HepG2 (cell line): ENCODE results near the gene ANXA2. TPM values are rescaled to one million over a fixed set of nuclear protein-coding genes. Genes with fewer than 3 reads are reported as not detected.

ENCODE experiments used
- ARHGAP35 ChIP-seq: sonication (generic); formaldehyde crosslinking; IDR thresholded peaks from 2 replicates; pipeline ENCODE4 v1.9.0; 2022; ENCODE audit warnings: mild to moderate bottlenecking, inconsistent platforms, moderate library complexity, missing genetic modification reagents, borderline replicate concordance
- CBX1 ChIP-seq: IDR thresholded peaks from one replicate; pipeline ENCODE4 v1.6.1; 2016; ENCODE audit warnings: antibody characterized with exemption, low read depth
- CCAR2 ChIP-seq: fragments of 200-400 bp; formaldehyde crosslinking; optimal IDR thresholded peaks from 2 replicates; pipeline ENCODE3; 2018; ENCODE audit warnings: low read depth, mild to moderate bottlenecking, low read length, moderate library complexity
- EED ChIP-seq: sonication (generic); formaldehyde crosslinking; IDR thresholded peaks from 2 replicates; pipeline ENCODE4 v1.5.0; 2020; ENCODE audit warnings: mild to moderate bottlenecking, missing genetic modification reagents
- GLI4 ChIP-seq: sonication (generic); formaldehyde crosslinking; IDR thresholded peaks from 2 replicates; pipeline ENCODE4 v1.5.1; 2020; ENCODE audit warnings: missing genetic modification reagents, mild to moderate bottlenecking, moderate library complexity, borderline replicate concordance
- KLF6 ChIP-seq: IDR thresholded peaks from 2 replicates; pipeline ENCODE4 v1.8.0; 2016; ENCODE audit warnings: missing biosample characterization, missing genetic modification reagents
- MED13 ChIP-seq: sonication (generic); formaldehyde crosslinking; IDR thresholded peaks from 2 replicates; pipeline ENCODE4 v1.5.0; 2020; ENCODE audit warnings: missing genetic modification reagents
- NCOA2 ChIP-seq: sonication (generic); formaldehyde crosslinking; IDR thresholded peaks from 2 replicates; pipeline ENCODE4 v1.8.0; 2022; ENCODE audit warnings: inconsistent platforms
- RXRA ChIP-seq: sonication (generic); formaldehyde crosslinking; IDR thresholded peaks from 2 replicates; pipeline ENCODE4 v1.5.1; 2020; ENCODE audit warnings: missing genetic modification reagents
- SMAD9 ChIP-seq: sonication (generic); formaldehyde crosslinking; IDR thresholded peaks from 2 replicates; pipeline ENCODE4 v1.5.1; 2020; ENCODE audit warnings: mild to moderate bottlenecking, missing genetic modification reagents
- THAP11 ChIP-seq: IDR thresholded peaks from 2 replicates; pipeline ENCODE4 v1.6.1; 2016; ENCODE audit warnings: missing biosample characterization, missing genetic modification reagents
- U2AF1 ChIP-seq: fragments of 200-400 bp; formaldehyde crosslinking; optimal IDR thresholded peaks from 2 replicates; pipeline ENCODE3; 2017; ENCODE audit warnings: mild to moderate bottlenecking, low read depth, low read length
- ZBTB21 ChIP-seq: sonication (generic); formaldehyde crosslinking; IDR thresholded peaks from 2 replicates; pipeline ENCODE4 v1.4.0; 2020; ENCODE audit warnings: missing genetic modification reagents
- ZFP62 ChIP-seq: sonication (generic); formaldehyde crosslinking; IDR thresholded peaks from 2 replicates; pipeline ENCODE4 v1.4.0; 2020; ENCODE audit warnings: missing genetic modification reagents
- ZNF136 ChIP-seq: sonication (generic); formaldehyde crosslinking; IDR thresholded peaks from 2 replicates; pipeline ENCODE4 v1.8.1; 2022; ENCODE audit warnings: low read depth, mild to moderate bottlenecking, moderate library complexity, missing genetic modification reagents
- ZNF230 ChIP-seq: sonication (generic); formaldehyde crosslinking; IDR thresholded peaks from 2 replicates; pipeline ENCODE4 v1.4.0; 2020; ENCODE audit warnings: mild to moderate bottlenecking, missing genetic modification reagents
- ZNF256 ChIP-seq: sonication (generic); formaldehyde crosslinking; conservative IDR thresholded peaks from 2 replicates; pipeline ENCODE4 v1.4.0; 2020; ENCODE audit warnings: missing genetic modification reagents
- ZNF263 ChIP-seq: sonication (generic); formaldehyde crosslinking; IDR thresholded peaks from 2 replicates; pipeline ENCODE4 v1.4.0; 2020; ENCODE audit warnings: missing genetic modification reagents
- ZNF326 ChIP-seq: sonication (generic); formaldehyde crosslinking; IDR thresholded peaks from 2 replicates; pipeline ENCODE4 v1.4.0; 2020; ENCODE audit warnings: missing genetic modification reagents, borderline replicate concordance
- ZNF329 ChIP-seq: sonication (generic); formaldehyde crosslinking; IDR thresholded peaks from 2 replicates; pipeline ENCODE4 v1.9.0; 2021; ENCODE audit warnings: low read depth, mild to moderate bottlenecking, missing genetic modification reagents
- ZNF441 ChIP-seq: sonication (generic); formaldehyde crosslinking; IDR thresholded peaks from 2 replicates; pipeline ENCODE4 v1.7.0; 2021; ENCODE audit warnings: missing genetic modification reagents, borderline replicate concordance
- ZNF614 ChIP-seq: IDR thresholded peaks from 2 replicates; pipeline ENCODE4 v1.6.1; 2018; ENCODE audit warnings: missing biosample characterization, missing genetic modification reagents, inconsistent platforms, borderline replicate concordance
- ZNF788 ChIP-seq: sonication (generic); formaldehyde crosslinking; IDR thresholded peaks from 2 replicates; pipeline ENCODE4 v1.5.0; 2020; ENCODE audit warnings: mild to moderate bottlenecking, missing genetic modification reagents, borderline replicate concordance
- ZSCAN12 ChIP-seq: sonication (generic); formaldehyde crosslinking; IDR thresholded peaks from 2 replicates; pipeline ENCODE4 v1.9.0; 2021; ENCODE audit warnings: mild to moderate bottlenecking, missing genetic modification reagents
- polyA plus RNA-seq, 8 experiments: library from polyadenylated mRNA; depleted of rRNA in 3 of 8; stranded (reverse) in 7 of 8; unstranded in 1 of 8; fragments of >200 nt; fragmentation: Illumina TruSeq in 4 of 8; extraction: Trizol in 4 of 8; gene quantifications; 2 replicates each; pipeline versions ENCODE4 v1.2.1 to v1.2.3, GENCODE V29; 2011 to 2016; ENCODE audit warnings: low read depth in 4 of 8, missing spikeins in 1 of 8, mixed read lengths in 1 of 8; ENCODE audit not compliant: insufficient read depth in 1 of 8
- total RNA-seq, 5 experiments: library from RNA; depleted of rRNA; stranded (reverse); fragments of >200 nt; fragmentation: Illumina TruSeq; extraction: Trizol; gene quantifications; 2 replicates each; pipeline ENCODE4 v1.2.3, GENCODE V29; 2016; ENCODE audit warnings: low read depth in 1 of 5
- TF ChIP-seq, protein P1 (sequence below): sonication (generic); formaldehyde crosslinking; IDR thresholded peaks from 2 replicates; pipeline ENCODE4 v1.5.0; 2020; ENCODE audit warnings: missing genetic modification reagents
- TF ChIP-seq, protein P2 (sequence below): sonication (generic); formaldehyde crosslinking; IDR thresholded peaks from 2 replicates; pipeline ENCODE4 v1.4.0; 2020; ENCODE audit warnings: missing genetic modification reagents
- TF ChIP-seq, protein P3 (sequence below): sonication (generic); formaldehyde crosslinking; IDR thresholded peaks from 2 replicates; pipeline ENCODE4 v1.4.0; 2020; ENCODE audit warnings: missing genetic modification reagents
- TF ChIP-seq, protein P4 (sequence below): sonication (generic); formaldehyde crosslinking; IDR thresholded peaks from 2 replicates; pipeline ENCODE4 v1.9.0; 2021; ENCODE audit warnings: missing genetic modification reagents, borderline replicate concordance
- TF ChIP-seq, protein P5 (sequence below): sonication (generic); IDR thresholded peaks from 2 replicates; pipeline ENCODE4 v1.6.1; 2016; ENCODE audit warnings: low read depth, borderline replicate concordance

The ANXA2 gene
- total and polyA plus RNA-seq, 2 of the 13 experiments (the other 11 are each of a cell fraction or from before 2014, with no cell fraction given): 196 to 613 TPM

DNA sequence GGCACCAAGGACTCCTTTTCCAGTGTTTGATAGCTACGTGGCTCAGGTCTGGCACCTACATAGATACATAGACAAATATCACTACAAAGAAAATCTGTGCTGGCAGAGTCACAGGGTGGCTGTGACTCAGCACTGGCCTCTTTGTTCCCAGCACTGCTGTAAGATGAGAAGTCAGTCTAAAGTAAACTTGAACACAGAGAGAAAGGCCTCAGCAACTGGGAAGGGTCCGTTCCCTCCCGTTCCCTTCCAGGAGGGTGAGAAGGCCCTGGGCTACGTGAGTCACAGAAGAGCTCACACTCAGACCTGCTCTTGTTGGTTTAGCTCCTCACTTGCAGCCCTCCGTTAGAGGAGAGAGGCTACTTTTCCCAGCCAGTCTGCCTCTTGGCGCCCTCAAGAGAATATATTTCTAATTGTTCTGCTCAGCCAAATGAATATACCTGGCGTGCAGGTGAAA, 23.1 kb downstream of the ANXA2 start (continued):
- TF ChIP-seq, protein P1, sequence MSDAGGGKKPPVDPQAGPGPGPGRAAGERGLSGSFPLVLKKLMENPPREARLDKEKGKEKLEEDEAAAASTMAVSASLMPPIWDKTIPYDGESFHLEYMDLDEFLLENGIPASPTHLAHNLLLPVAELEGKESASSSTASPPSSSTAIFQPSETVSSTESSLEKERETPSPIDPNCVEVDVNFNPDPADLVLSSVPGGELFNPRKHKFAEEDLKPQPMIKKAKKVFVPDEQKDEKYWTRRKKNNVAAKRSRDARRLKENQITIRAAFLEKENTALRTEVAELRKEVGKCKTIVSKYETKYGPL (CRISPR knock-in tag): no peak
- TF ChIP-seq ZNF614 (0 out of 2 replicates have a peak, but pooled peaks have one; percentile 62), ZNF230 (0 out of 2 replicates have a peak, but pooled peaks have one; percentile 29), GLI4 (CRISPR knock-in tag) (no peak), U2AF1 (no peak), SMAD9 (CRISPR knock-in tag) (no peak), MED13 (CRISPR knock-in tag) (no peak), CBX1 (no peak), ZNF788 (CRISPR knock-in tag) (peak; percentile 70; the same call in 1 of the 2 replicates), ZNF329 (no peak), NCOA2 (peak; percentile 85), ZBTB21 (CRISPR knock-in tag) (no peak), ZNF326 (CRISPR knock-in tag) (no peak), EED (CRISPR knock-in tag) (no peak), KLF6 (CRISPR knock-in tag) (no peak), ZNF441 (CRISPR knock-in tag) (no peak; the same call in 1 of the 2 replicates), CCAR2 (no peak), RXRA (peak; percentile 64; the same call in 1 of the 2 replicates), ZNF136 (no peak), ZSCAN12 (no peak), ARHGAP35 (CRISPR knock-in tag) (no peak), ZNF263 (CRISPR knock-in tag) (no peak; the same call in 1 of the 2 replicates), THAP11 (CRISPR knock-in tag) (peak; percentile 53; the same call in 1 of the 2 replicates), ZNF256 (CRISPR knock-in tag) (no peak), ZFP62 (CRISPR knock-in tag) (no peak)
- TF ChIP-seq, protein P2, sequence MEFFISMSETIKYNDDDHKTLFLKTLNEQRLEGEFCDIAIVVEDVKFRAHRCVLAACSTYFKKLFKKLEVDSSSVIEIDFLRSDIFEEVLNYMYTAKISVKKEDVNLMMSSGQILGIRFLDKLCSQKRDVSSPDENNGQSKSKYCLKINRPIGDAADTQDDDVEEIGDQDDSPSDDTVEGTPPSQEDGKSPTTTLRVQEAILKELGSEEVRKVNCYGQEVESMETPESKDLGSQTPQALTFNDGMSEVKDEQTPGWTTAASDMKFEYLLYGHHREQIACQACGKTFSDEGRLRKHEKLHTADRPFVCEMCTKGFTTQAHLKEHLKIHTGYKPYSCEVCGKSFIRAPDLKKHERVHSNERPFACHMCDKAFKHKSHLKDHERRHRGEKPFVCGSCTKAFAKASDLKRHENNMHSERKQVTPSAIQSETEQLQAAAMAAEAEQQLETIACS (CRISPR knock-in tag): no peak
- TF ChIP-seq, protein P3, sequence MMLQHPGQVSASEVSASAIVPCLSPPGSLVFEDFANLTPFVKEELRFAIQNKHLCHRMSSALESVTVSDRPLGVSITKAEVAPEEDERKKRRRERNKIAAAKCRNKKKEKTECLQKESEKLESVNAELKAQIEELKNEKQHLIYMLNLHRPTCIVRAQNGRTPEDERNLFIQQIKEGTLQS: peak; percentile 81
- TF ChIP-seq, protein P4, sequence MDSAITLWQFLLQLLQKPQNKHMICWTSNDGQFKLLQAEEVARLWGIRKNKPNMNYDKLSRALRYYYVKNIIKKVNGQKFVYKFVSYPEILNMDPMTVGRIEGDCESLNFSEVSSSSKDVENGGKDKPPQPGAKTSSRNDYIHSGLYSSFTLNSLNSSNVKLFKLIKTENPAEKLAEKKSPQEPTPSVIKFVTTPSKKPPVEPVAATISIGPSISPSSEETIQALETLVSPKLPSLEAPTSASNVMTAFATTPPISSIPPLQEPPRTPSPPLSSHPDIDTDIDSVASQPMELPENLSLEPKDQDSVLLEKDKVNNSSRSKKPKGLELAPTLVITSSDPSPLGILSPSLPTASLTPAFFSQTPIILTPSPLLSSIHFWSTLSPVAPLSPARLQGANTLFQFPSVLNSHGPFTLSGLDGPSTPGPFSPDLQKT (CRISPR knock-in tag): no peak
- TF ChIP-seq, protein P5, sequence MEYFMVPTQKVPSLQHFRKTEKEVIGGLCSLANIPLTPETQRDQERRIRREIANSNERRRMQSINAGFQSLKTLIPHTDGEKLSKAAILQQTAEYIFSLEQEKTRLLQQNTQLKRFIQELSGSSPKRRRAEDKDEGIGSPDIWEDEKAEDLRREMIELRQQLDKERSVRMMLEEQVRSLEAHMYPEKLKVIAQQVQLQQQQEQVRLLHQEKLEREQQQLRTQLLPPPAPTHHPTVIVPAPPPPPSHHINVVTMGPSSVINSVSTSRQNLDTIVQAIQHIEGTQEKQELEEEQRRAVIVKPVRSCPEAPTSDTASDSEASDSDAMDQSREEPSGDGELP: peak; percentile 16; the same call in 1 of the 2 replicates
